Lower leg skin (tissue), 3 donors: ENCODE results near the gene ACTRT2.

ENCODE experiments used
- POLR2A ChIP-seq, 2 donors: fragments of 450-650 bp; IDR thresholded peaks; one replicate each; pipeline ENCODE4 v1.6.1; 2016 to 2017; ENCODE audit warnings: antibody characterized with exemption in 2 of 2, mild to moderate bottlenecking in 1 of 2, moderate library complexity in 1 of 2
- TF ChIP-seq, protein P1 (sequence below), 3 donors: fragments of 450-650 bp; IDR thresholded peaks; one replicate each; pipeline ENCODE4 v1.5.1; 2016; ENCODE audit warnings: antibody characterized with exemption in 3 of 3, mild to moderate bottlenecking in 3 of 3, moderate library complexity in 2 of 3

DNA sequence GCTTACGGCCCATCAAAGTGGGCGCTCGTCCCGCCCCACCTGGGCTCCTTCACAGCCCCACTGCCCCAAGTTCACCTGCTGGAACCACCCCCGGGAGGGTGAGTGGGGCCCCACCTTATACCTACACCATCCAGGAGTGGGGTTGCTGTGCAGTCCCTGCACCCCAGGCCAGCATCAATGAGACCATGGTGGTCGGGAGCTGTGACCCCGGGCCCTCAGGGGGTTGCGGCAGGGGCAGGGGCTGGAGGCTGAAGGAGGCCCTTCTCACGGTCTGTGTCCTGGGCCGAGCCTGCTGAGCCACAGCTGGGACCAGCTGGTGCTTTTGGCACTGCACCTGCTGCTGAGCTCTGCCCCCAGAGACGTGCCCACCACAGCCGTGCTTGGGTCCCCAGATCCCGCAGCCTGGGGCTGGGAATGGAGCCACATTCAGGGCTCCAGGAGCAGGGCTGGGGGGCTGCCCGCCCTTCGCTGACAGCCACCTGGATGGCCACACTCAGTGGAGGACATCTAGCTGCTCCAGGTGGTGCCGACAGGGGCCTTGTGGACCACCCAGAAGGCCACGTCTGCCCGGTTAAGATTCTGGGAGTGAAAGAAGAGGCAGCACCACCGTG is 17.4 kb downstream of the ACTRT2 start:
- no peak for TF ChIP-seq POLR2A (IDR thresholded peaks at IDR 0.05)
- TF ChIP-seq, protein P1, sequence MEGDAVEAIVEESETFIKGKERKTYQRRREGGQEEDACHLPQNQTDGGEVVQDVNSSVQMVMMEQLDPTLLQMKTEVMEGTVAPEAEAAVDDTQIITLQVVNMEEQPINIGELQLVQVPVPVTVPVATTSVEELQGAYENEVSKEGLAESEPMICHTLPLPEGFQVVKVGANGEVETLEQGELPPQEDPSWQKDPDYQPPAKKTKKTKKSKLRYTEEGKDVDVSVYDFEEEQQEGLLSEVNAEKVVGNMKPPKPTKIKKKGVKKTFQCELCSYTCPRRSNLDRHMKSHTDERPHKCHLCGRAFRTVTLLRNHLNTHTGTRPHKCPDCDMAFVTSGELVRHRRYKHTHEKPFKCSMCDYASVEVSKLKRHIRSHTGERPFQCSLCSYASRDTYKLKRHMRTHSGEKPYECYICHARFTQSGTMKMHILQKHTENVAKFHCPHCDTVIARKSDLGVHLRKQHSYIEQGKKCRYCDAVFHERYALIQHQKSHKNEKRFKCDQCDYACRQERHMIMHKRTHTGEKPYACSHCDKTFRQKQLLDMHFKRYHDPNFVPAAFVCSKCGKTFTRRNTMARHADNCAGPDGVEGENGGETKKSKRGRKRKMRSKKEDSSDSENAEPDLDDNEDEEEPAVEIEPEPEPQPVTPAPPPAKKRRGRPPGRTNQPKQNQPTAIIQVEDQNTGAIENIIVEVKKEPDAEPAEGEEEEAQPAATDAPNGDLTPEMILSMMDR (IDR thresholded peaks at IDR 0.05), result no peak
